AG10803 (cell line): Measurements from ENCODE around the gene CFL2.

Source experiments
- DNase-seq: peaks from one replicate; pipeline ENCODE4 v3.0.0; 2010; ENCODE audit warnings: low read depth
- H3K4me3 ChIP-seq: 2 replicates; pipeline ENCODE4 v1.5.1; 2011; ENCODE audit warnings: mild to moderate bottlenecking, low read length, control low read depth
- TF ChIP-seq, protein P1 (sequence below): conservative IDR thresholded peaks from 2 replicates; pipeline ENCODE4 v1.5.1; 2011; ENCODE audit warnings: mild to moderate bottlenecking, low read length, control low read depth, inconsistent platforms

CFL2 gene

DNA sequence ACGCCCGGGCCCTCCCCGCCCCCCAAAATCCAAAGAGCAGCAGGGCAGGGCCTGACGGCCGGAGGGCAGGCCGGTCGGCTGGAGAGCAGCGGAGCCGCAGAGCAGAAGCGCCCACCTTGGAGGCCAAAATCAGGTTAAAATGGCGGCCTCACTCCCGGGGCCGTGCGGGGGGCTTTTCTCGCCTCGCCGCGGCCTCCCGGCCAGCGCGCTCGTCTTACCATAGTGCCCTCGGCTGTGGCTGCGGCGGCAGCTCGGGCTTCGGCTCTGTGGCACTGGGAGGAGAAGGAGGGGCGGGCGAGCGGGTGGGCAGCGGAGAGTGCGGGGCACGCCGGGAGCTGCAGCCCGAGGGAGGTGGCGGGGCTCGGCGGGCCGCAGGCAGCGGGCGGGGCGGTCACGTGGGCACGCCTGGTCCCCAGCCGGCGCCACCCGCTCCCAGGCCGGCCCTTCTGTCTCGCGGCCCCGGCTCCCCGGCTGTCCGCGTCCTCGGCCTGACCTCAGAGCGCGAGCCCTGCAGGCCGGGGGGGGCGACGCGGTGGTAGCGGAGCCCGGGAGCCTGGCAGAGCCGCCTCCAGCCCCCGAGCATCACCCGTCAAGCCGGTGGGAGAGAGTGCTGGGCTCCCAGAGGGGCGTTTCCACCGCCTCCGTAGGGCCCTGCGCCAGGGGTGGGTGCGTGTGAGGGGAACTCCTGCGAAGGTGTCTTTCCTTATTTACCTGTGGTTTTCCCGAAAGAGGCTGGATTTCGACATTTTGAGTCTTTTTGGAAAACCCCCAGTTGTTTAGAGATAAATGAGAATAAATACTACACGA, at the start of gene CFL2:
Gene CFL2, minus strand, starts transcription at position 274 of the 807 bp plus-strand sequence. Its CDS starts 53 bp downstream, at position 221.
- TF ChIP-seq, protein P1, sequence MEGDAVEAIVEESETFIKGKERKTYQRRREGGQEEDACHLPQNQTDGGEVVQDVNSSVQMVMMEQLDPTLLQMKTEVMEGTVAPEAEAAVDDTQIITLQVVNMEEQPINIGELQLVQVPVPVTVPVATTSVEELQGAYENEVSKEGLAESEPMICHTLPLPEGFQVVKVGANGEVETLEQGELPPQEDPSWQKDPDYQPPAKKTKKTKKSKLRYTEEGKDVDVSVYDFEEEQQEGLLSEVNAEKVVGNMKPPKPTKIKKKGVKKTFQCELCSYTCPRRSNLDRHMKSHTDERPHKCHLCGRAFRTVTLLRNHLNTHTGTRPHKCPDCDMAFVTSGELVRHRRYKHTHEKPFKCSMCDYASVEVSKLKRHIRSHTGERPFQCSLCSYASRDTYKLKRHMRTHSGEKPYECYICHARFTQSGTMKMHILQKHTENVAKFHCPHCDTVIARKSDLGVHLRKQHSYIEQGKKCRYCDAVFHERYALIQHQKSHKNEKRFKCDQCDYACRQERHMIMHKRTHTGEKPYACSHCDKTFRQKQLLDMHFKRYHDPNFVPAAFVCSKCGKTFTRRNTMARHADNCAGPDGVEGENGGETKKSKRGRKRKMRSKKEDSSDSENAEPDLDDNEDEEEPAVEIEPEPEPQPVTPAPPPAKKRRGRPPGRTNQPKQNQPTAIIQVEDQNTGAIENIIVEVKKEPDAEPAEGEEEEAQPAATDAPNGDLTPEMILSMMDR = no peak
- DNase-seq = peak; percentile 78
- H3K4me3 ChIP-seq = peak within 1 kb of the TSS; percentile 81

DNA sequence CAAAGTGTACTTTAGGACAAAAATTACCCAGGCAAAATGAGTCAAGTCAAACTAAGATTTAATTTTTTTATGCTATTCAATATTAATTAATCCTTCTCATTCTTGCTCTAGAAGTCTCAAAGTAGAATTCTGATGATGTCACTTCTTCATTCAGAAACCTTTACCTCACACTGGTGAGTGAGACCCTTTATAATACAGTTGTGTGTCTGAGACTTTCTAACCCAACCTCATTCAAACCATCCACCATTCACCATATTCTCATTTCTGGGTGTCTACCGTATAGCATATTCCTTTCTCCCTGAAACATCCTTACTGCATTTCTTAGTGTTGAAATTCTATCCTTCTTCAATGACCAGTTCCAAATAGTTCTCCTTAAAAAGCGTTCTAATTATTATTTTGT, 40.8 kb upstream of the CFL2 start:
- no peak overlapping the region for H3K4me3 ChIP-seq
- TF ChIP-seq, protein P1 = no peak
- no peak for DNase-seq

DNA sequence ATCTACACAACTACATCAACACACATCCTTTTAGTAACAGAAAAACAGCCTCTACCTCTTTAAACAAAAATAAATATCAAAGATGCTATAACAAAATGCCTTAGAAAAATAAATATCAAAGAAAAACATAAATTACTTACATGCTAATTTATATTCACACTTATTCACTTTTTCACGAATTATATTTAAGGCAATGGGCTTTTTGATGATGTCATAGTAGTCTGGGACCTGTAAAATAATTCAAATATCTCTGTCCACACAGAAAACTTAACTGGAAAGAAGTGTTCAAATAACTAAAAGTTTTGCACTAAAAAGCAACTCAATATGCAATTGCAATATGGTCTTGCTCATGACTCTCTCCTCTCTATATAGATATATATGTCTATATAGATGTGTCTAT, 40.3 kb upstream of the CFL2 start:
- no peak for DNase-seq
- no peak overlapping the region for H3K4me3 ChIP-seq
- TF ChIP-seq, protein P1 = no peak

DNA sequence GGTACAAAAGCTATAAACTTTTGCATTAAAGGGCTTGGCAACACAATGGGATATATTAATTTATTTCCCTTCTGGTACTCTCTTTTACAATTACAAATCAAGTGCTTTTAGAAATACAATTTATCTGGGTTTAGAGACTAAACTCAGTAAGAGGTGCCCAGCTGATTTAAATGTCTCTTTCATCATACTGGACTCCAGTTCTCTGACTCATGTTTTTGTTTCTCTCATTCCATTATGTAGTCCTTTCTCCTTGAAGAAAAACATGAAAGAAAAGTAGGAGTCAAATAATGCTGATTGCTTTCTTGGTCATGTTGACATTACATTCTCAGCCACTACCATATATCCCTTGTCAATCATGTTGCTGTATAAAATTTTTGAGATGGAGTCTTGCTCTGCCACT, 36.3 kb upstream of the CFL2 start:
- TF ChIP-seq, protein P1 = no peak
- DNase-seq = peak; percentile 68
- no peak overlapping the region for H3K4me3 ChIP-seq

DNA sequence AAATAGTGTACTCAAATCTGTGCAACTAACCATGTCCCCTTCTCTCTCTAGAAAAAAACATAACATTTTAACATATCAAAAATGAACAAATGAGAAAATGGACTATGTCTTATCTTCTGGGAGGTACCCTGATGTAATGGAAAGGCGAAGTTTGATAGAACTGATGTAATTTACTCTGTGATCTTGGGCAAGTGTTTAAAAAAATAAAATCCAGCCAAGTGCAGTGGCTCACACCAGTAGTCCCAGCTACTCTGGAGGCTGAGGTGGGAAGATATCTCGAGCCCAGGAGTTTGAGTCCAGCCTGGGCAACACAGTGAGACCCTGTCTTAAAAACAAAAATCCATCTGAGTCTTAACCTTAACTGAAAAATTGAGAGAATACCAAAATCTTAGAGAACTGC, 35.8 kb upstream of the CFL2 start:
- no peak for DNase-seq
- TF ChIP-seq, protein P1 = no peak
- H3K4me3 ChIP-seq = no peak overlapping the region

DNA sequence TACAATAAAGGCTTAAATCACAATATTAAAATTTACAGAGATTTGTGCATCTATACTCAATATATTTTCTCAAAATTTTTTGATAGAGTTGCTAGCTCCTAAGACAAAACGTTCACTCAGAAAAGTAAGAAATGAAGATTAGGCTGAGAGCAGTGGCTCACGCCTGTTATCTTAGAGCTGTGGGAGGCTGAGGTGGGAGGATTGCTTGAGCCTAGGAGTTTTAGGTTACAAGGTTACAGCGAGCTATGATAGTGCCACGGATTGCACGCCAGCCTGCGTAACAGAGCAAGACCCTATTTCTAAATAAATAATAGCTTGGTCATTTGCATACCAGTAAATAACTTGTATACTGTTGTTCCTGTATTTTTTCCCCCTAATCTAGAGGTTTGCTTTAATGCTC, 35.0 kb upstream of the CFL2 start:
- no peak for DNase-seq
- TF ChIP-seq, protein P1 = no peak
- H3K4me3 ChIP-seq = no peak overlapping the region
